HEK293T (cell line): ENCODE data around the gene ISM2.

Experiments used
- BHLHE40 ChIP-seq: fragments of 450-650 bp; IDR thresholded peaks from 2 replicates; pipeline ENCODE4 v1.6.1; 2016; ENCODE audit warnings: mild to moderate bottlenecking, moderate library complexity, borderline replicate concordance
- CTBP1 ChIP-seq: fragments of 450-650 bp; IDR thresholded peaks from 2 replicates; pipeline ENCODE4 v1.6.1; 2016; ENCODE audit warnings: borderline replicate concordance
- SP1 ChIP-seq: fragments of 450-650 bp; IDR thresholded peaks from 2 replicates; pipeline ENCODE4 v1.6.1; 2017
- SUZ12 ChIP-seq: fragments of 450-650 bp; IDR thresholded peaks from 2 replicates; pipeline ENCODE4 v1.6.1; 2016; ENCODE audit warnings: mild to moderate bottlenecking
- ZNF384 ChIP-seq: fragments of 450-650 bp; IDR thresholded peaks from 2 replicates; pipeline ENCODE4 v1.6.1; 2016
- TF ChIP-seq, protein P1 (sequence below): fragments of 450-650 bp; IDR thresholded peaks from 2 replicates; pipeline ENCODE4 v1.6.1; 2016

DNA sequence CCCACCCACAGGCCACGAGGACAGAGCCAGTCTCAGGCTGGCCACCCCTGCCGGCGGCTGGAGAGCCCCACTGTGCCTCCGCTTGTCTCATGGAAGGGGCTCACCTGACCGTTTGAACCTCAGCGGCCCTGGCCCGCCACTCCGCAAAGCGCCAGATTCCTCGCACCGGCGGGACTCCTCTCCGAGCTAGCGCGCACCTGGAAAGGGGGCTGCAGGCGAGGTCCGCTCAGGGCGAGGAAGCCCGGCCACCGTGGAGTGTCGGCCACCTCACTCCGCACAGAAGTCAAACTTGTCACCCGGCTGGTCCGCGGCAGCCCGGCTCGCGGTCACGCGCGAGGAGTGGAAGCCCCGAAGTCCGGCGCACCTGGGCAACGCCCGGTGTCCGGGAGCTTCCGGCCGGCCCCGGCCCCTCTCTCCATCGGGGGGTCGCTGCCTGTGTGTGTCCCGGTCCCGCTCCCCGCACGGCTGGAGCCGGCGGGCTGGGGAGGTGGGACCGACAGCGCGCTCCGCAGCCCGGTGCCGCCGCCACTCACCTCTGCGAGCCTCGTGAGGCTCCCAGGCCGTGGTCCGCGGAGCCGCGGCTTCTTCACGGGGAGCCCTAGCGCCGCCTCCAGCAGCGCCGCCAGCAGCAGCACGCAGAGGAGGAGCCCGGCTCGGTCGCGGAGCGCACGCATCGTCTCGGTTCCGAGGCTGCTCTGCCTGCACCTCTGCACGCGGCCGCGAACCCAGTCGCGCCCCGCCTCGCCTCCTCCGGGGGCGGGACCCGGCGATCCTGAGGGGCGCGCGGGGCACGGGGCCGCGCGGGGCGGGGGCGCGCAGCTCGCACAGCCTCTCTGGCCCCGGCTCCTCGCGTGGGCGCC is at the start of gene ISM2:
- no peak for TF ChIP-seq CTBP1
- no peak for TF ChIP-seq SUZ12
- no peak for TF ChIP-seq ZNF384
- no peak for TF ChIP-seq SP1
- no peak for TF ChIP-seq BHLHE40
- TF ChIP-seq, protein P1, sequence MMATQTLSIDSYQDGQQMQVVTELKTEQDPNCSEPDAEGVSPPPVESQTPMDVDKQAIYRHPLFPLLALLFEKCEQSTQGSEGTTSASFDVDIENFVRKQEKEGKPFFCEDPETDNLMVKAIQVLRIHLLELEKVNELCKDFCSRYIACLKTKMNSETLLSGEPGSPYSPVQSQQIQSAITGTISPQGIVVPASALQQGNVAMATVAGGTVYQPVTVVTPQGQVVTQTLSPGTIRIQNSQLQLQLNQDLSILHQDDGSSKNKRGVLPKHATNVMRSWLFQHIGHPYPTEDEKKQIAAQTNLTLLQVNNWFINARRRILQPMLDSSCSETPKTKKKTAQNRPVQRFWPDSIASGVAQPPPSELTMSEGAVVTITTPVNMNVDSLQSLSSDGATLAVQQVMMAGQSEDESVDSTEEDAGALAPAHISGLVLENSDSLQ = no peak
